B cell (primary cell): ENCODE results near the gene KCTD20. TPM values are rescaled to one million over a fixed set of nuclear protein-coding genes. Genes with fewer than 3 reads are reported as not detected.
"Not testable (repeated sequence)": the region's sequence is repeated elsewhere in the genome, so short reads cannot be mapped to it uniquely, and the experiment has no call there.

Experiments
- ATAC-seq: fragments of 200-7000 bp; cut with Tn5 transposase; one replicate; pipeline ENCODE4 v1.10.0; 2021; ENCODE audit warnings: low read depth, mild to moderate bottlenecking, moderate number of reproducible peaks, moderate library complexity
- CTCF ChIA-PET: fragments of 350-600 bp; sonication (Branson Sonifier 250); formaldehyde crosslinking; loops from one replicate; lab custom pipeline; 2021; ENCODE audit warnings: antibody characterized with exemption, inconsistent platforms; lab: Charles Lee
- POLR2A ChIA-PET: fragments of 350-600 bp; sonication (Branson Sonifier 250); formaldehyde crosslinking; loops from one replicate; lab custom pipeline; 2021; ENCODE audit warnings: antibody characterized with exemption; lab: Charles Lee
- DNase-seq: peaks from one replicate; pipeline ENCODE4 v3.0.0; 2013
- H2AFZ ChIP-seq: 2 replicates; pipeline ENCODE4 v1.6.1; 2012; ENCODE audit warnings: mild to moderate bottlenecking, low read depth, low read length; ENCODE audit not compliant: insufficient read depth, poor library complexity, severe bottlenecking
- H3K27ac ChIP-seq, 2 donors: 1 replicate in 1 of 2; 2 replicates in 1 of 2; pipeline ENCODE4 v1.5.1; 2012 to 2013; ENCODE audit warnings: low read length in 2 of 2, mild to moderate bottlenecking in 2 of 2, moderate library complexity in 1 of 2
- H3K27me3 ChIP-seq, 4 experiments: fragments of 200-600 bp in 1 of 4; sonication (generic) in 1 of 4; replicated peaks in 1 of 4; 1 replicate in 2 of 4; 2 replicates in 2 of 4; pipeline versions ENCODE4 v1.6.1 to v1.7.0; 2013 to 2016; ENCODE audit warnings: low read length in 3 of 4, mild to moderate bottlenecking in 2 of 4, mixed read lengths in 1 of 4, moderate library complexity in 1 of 4; ENCODE audit not compliant: insufficient read depth in 4 of 4, control insufficient read depth in 3 of 4; ENCODE audit errors: control extremely low read depth in 1 of 4
- H3K36me3 ChIP-seq, 2 experiments: replicated peaks in 1 of 2; 1 replicate in 1 of 2; 2 replicates in 1 of 2; pipeline versions ENCODE4 v1.6.1 to v1.7.1; 2013; ENCODE audit warnings: low read length in 1 of 2; ENCODE audit not compliant: insufficient read depth in 2 of 2, control insufficient read depth in 1 of 2; ENCODE audit errors: control extremely low read depth in 1 of 2, extremely low read depth in 1 of 2
- H3K4me1 ChIP-seq, 2 donors: fragments of 200-600 bp in 1 of 2; sonication (generic) in 1 of 2; 1 replicate in 1 of 2; 2 replicates in 1 of 2; pipeline versions ENCODE4 v1.5.1 to v1.6.1; 2013 to 2017; ENCODE audit warnings: low read length in 2 of 2; ENCODE audit not compliant: control insufficient read depth in 2 of 2, insufficient read depth in 2 of 2
- H3K4me2 ChIP-seq: replicated peaks from 2 replicates; pipeline ENCODE3; 2012; ENCODE audit warnings: mild to moderate bottlenecking, low read depth, low read length; ENCODE audit not compliant: poor library complexity, severe bottlenecking
- H3K4me3 ChIP-seq, 5 experiments: fragments of 200-600 bp in 1 of 5; sonication (generic) in 1 of 5; 1 replicate in 3 of 5; 2 replicates in 2 of 5; pipeline versions ENCODE4 v1.5.1 to v1.7.0; 2011 to 2016; ENCODE audit warnings: low read length in 4 of 5, mild to moderate bottlenecking in 4 of 5, low read depth in 2 of 5, control low read depth in 1 of 5, moderate library complexity in 1 of 5; ENCODE audit not compliant: insufficient read depth in 1 of 5; ENCODE audit errors: control extremely low read depth in 1 of 5, extremely low read depth in 1 of 5
- H3K79me2 ChIP-seq: fragments of 200-600 bp; sonication (generic); one replicate; pipeline ENCODE4 v1.6.0; 2016; ENCODE audit warnings: low read length; ENCODE audit not compliant: control insufficient read depth, insufficient read depth
- H3K9ac ChIP-seq: fragments of 200-600 bp; sonication (generic); 2 replicates; pipeline ENCODE4 v1.6.1; 2017; ENCODE audit warnings: mild to moderate bottlenecking, low read length, moderate library complexity
- H3K9me3 ChIP-seq, 3 donors: one replicate each; pipeline versions ENCODE4 v1.6.1 to v1.7.1; 2013; ENCODE audit warnings: low read length in 2 of 3; ENCODE audit not compliant: control insufficient read depth in 2 of 3, insufficient read depth in 1 of 3; ENCODE audit errors: control extremely low read depth in 1 of 3
- H4K20me1 ChIP-seq: 2 replicates; pipeline ENCODE4 v1.6.0; 2012; ENCODE audit warnings: mild to moderate bottlenecking, low read length; ENCODE audit not compliant: insufficient read depth, control insufficient read depth, poor library complexity, severe bottlenecking
- H3K27ac Mint-ChIP-seq: one replicate; pipeline ENCODE4 v1.8.0; 2021; ENCODE audit warnings: mixed read lengths
- H3K27me3 Mint-ChIP-seq: one replicate; pipeline ENCODE4 v1.8.0; 2021; ENCODE audit warnings: mixed read lengths
- H3K4me1 Mint-ChIP-seq: one replicate; pipeline ENCODE4 v1.8.0; 2021; ENCODE audit warnings: mixed read lengths
- H3K4me3 Mint-ChIP-seq: one replicate; pipeline ENCODE4 v1.8.0; 2021; ENCODE audit warnings: mixed read lengths
- H3K9me3 Mint-ChIP-seq: one replicate; pipeline ENCODE4 v1.8.0; 2022; ENCODE audit warnings: mixed read lengths; ENCODE audit not compliant: insufficient read depth
- EZH2 ChIP-seq: IDR thresholded peaks from 2 replicates; pipeline ENCODE4 v1.6.1; 2012; ENCODE audit warnings: borderline replicate concordance, low read depth, mild to moderate bottlenecking, moderate library complexity, low read length; ENCODE audit not compliant: insufficient read depth, poor library complexity, severe bottlenecking
- WGBS: methylation state at CpG from one replicate; pipeline ENCODE4 v1.1.5; 2013; ENCODE audit warnings: missing lambda C conversion rate; ENCODE audit not compliant: insufficient coverage; 5-methylcytosine and 5-hydroxymethylcytosine counted together
- intact Hi-C: fragments of 100-400 bp; cut with micrococcal nuclease; formaldehyde crosslinking; loops from one replicate; pipeline ENCODE4 v1.10.0; 2022
- polyA plus RNA-seq: library from polyadenylated mRNA; depleted of rRNA; stranded (reverse); fragments of >200 nt; gene quantifications from 2 replicates; pipeline ENCODE4 v1.2.3, GENCODE V29; 2012
- total RNA-seq, 2 donors: library from RNA; stranded (reverse); fragments of 120-200 nt in 1 of 2; gene quantifications; 1 replicate in 1 of 2; 2 replicates in 1 of 2; pipeline versions ENCODE4 v1.2.3 to v1.2.4, GENCODE V29; 2013 to 2022
- TF ChIP-seq, protein P1 (sequence below): fragments of 200-600 bp; IDR thresholded peaks from one replicate; pipeline ENCODE4 v1.8.0; 2022; ENCODE audit warnings: antibody characterized with exemption, mild to moderate bottlenecking

KCTD20 gene
- total and polyA plus RNA-seq, 2 donors (not counting 1 experiment from before 2014, with no cell fraction given), result 19.5 to 37.5 TPM

DNA sequence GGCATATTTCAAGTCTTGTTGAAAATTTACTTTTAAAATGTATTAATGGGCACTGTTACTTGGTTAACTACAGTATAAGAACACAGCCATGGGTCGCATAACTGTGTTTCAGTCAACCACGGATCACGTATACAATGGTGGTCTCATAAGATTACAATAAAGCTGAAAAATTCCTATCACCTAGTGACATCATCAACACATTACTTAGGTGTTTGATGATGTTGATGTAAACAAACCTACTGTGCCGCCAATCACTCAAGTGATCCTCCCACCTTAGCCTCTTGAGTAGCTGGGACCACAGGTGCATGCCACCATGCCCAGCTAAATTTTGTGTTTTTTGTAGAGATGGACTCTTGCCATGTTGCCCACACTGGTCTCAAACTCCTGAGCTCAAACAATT lies 38.6 kb upstream of the KCTD20 start:
- Histone ChIP-seq H3K4me3 (no peak overlapping the region), H3K4me2 (no peak overlapping the region), H2AFZ (no peak overlapping the region), H3K27me3 (no peaks in the 10 kb centered on the region), H3K4me1 (no peaks in the 10 kb centered on the region), H4K20me1 (no peaks in the 10 kb centered on the region), H3K36me3 (no peaks in the 10 kb centered on the region), H3K27ac (no peak overlapping the region), H3K79me2 (no peaks in the 10 kb centered on the region), H3K9ac (no peak overlapping the region), H3K9me3 (no peaks in the 10 kb centered on the region)
- WGBS, result 100% methylated on average over 1 of the region's 4 CpGs
- POLR2A ChIA-PET, result no interaction called here
- Mint-ChIP-seq H3K9me3 (no peaks in the 10 kb centered on the region), H3K4me3 (no peak overlapping the region), H3K27ac (no peak overlapping the region), H3K4me1 (peaks cover 4% of the 10 kb centered on the region), H3K27me3 (peaks cover 27% of the 10 kb centered on the region)
- no peak for DNase-seq
- intact Hi-C loops, result no loop called here
- CTCF ChIA-PET, result no interaction called here
- no peak for TF ChIP-seq EZH2
- TF ChIP-seq, protein P1, sequence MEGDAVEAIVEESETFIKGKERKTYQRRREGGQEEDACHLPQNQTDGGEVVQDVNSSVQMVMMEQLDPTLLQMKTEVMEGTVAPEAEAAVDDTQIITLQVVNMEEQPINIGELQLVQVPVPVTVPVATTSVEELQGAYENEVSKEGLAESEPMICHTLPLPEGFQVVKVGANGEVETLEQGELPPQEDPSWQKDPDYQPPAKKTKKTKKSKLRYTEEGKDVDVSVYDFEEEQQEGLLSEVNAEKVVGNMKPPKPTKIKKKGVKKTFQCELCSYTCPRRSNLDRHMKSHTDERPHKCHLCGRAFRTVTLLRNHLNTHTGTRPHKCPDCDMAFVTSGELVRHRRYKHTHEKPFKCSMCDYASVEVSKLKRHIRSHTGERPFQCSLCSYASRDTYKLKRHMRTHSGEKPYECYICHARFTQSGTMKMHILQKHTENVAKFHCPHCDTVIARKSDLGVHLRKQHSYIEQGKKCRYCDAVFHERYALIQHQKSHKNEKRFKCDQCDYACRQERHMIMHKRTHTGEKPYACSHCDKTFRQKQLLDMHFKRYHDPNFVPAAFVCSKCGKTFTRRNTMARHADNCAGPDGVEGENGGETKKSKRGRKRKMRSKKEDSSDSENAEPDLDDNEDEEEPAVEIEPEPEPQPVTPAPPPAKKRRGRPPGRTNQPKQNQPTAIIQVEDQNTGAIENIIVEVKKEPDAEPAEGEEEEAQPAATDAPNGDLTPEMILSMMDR, result no peak
- no peak for ATAC-seq

DNA sequence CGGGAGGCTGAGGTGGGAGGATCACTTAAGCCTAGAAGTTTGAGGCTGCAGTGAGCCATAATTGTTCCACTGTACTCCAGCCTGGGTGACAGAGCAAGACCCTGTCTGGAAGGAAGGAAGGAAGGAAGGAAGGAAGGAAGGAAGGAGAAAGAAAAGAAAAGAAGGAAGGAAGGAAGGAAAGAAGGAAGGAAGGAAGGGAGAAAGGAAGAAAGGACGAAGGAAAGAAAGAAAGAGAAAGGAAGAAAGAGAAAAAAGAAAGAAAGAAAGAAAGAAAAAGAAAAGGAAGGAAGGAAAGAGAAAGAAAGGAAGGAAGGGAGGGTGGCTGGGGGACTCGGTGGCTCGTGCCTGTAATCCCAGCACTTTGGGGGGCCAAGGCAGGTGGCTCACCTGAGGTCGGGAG lies 33.1 kb upstream of the KCTD20 start:
- H2AFZ ChIP-seq, H3K4me3 ChIP-seq, H3K27ac Mint-ChIP-seq, H3K9ac ChIP-seq, intact Hi-C loops, H3K79me2 ChIP-seq, ATAC-seq, H3K27me3 ChIP-seq, CTCF ChIA-PET, DNase-seq, H3K4me2 ChIP-seq, H3K36me3 ChIP-seq, H3K4me3 Mint-ChIP-seq, H3K4me1 Mint-ChIP-seq, H4K20me1 ChIP-seq, H3K9me3 ChIP-seq, H3K9me3 Mint-ChIP-seq, H3K4me1 ChIP-seq, H3K27ac ChIP-seq: not testable (repeated sequence)
- POLR2A ChIA-PET, result interaction anchor here (0.7 kb wide), 1 partner anchor 40 kb away, joined by 6 read pairs; no protein-coding TSS in a partner anchor
- peaks cover 28% of the 10 kb centered on the region for H3K27me3 Mint-ChIP-seq
- WGBS, result 71% methylated on average over 5 of the region's 5 CpGs
